ENCODE results near the gene GKN2.

DNA sequence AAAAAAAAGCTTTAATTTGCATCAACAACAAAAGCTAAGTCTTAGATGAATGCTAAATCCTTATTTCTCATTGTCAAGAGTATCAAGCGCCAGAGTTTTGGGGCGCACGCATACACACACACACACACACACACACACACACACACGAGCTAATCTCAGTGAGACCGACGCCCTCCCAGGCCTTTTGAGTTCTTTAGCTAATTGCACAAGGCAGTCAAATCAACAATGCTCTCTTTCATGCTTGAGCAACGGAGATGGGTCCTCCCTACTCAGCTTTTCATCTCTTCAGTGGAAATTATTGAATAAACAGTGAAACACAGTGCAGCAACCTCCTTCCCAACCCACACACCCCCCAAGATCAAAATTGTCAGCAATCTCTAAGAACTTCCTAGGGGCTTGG is 41.0 kb upstream of the GKN2 start:
- no peak for TF ChIP-seq POLR2A (IDR thresholded peaks at IDR 0.05; ENCODE audit: low read length)
- no peak for TF ChIP-seq GATA1 (IDR thresholded peaks at IDR 0.05; ENCODE audit: low read depth, low read length)
